Peyer's patch (tissue), 4 donors: ENCODE results near the gene CLDN18. TPM values are rescaled to one million over a fixed set of nuclear protein-coding genes. Genes with fewer than 3 reads are reported as not detected.

Experiments used
- DNase-seq, 3 donors: peaks; one replicate each; pipeline ENCODE4 v3.0.0-alpha.2; 2017 to 2019
- H3K27ac ChIP-seq, 4 donors: fragments of 200-600 bp; sonication (generic); one replicate each; pipeline ENCODE4 v1.5.1; 2016 to 2019
- H3K27me3 ChIP-seq, 2 donors: fragments of 200-600 bp; sonication (generic); one replicate each; pipeline ENCODE4 v1.5.1; 2019
- H3K36me3 ChIP-seq, 3 donors: fragments of 200-600 bp; sonication (generic); one replicate each; pipeline ENCODE4 v1.5.1; 2016 to 2019
- H3K4me1 ChIP-seq, 4 donors: fragments of 200-600 bp; sonication (generic); one replicate each; pipeline ENCODE4 v1.5.1; 2016 to 2019
- H3K4me3 ChIP-seq, 4 donors: fragments of 200-600 bp; sonication (generic); 1 replicate in 3 of 4; 2 replicates in 1 of 4; pipeline ENCODE4 v1.5.1; 2016 to 2019; ENCODE audit warnings: mild to moderate bottlenecking in 1 of 4
- H3K9me3 ChIP-seq, 4 donors: fragments of 200-600 bp; sonication (generic); one replicate each; pipeline ENCODE4 v1.5.1; 2016 to 2019; ENCODE audit warnings: mild to moderate bottlenecking in 1 of 4
- POLR2A ChIP-seq, 2 donors: fragments of 450-650 bp; IDR thresholded peaks; one replicate each; pipeline ENCODE4 v1.5.1; 2017; ENCODE audit warnings: antibody characterized with exemption in 2 of 2, mild to moderate bottlenecking in 2 of 2, moderate library complexity in 2 of 2
- total RNA-seq, 4 donors: library from RNA; depleted of rRNA; stranded (reverse); fragments of >200 nt; gene quantifications; one replicate each; pipeline ENCODE4 v1.1.0, GENCODE V29; 2016
- TF ChIP-seq, protein P1 (sequence below), 6 experiments: fragments of 450-650 bp in 4 of 6; fragments of 200-600 bp in 2 of 6; sonication (generic) in 1 of 6; IDR thresholded peaks; one replicate each; pipeline ENCODE4 v1.5.1; 2017 to 2019; ENCODE audit warnings: antibody characterized with exemption in 6 of 6, mild to moderate bottlenecking in 3 of 6, moderate library complexity in 1 of 6

The CLDN18 gene
- total RNA-seq, 4 donors from 2014 or later: not detected

DNA sequence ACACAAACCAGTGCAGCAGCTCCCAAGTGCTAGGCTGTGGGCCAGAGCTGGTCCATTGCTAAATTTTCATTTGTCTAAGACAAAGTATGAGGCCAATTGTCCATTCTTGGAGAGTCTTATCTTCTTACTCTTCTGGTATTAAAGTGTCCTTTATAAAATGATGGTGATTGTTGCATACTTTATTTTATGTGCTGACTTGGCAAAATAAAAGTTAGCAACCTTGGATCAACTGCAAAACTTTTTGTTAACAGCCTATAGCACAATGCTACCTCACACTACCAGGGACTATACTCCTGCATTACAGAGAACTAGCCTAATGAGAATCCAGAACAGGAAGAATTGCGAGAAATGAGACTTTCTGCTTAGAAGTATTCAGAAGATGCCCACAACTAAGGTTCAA, 44.1 kb downstream of the CLDN18 start:
- H3K36me3 ChIP-seq: no peaks in the 10 kb centered on the region
- DNase-seq: no peak
- H3K9me3 ChIP-seq: no peaks in the 10 kb centered on the region
- H3K4me3 ChIP-seq: no peak overlapping the region
- H3K4me1 ChIP-seq: no peaks in the 10 kb centered on the region
- H3K27me3 ChIP-seq: no peaks in the 10 kb centered on the region
- H3K27ac ChIP-seq: no peak overlapping the region
- TF ChIP-seq POLR2A (IDR thresholded peaks at IDR 0.05): no peak
- TF ChIP-seq, protein P1, sequence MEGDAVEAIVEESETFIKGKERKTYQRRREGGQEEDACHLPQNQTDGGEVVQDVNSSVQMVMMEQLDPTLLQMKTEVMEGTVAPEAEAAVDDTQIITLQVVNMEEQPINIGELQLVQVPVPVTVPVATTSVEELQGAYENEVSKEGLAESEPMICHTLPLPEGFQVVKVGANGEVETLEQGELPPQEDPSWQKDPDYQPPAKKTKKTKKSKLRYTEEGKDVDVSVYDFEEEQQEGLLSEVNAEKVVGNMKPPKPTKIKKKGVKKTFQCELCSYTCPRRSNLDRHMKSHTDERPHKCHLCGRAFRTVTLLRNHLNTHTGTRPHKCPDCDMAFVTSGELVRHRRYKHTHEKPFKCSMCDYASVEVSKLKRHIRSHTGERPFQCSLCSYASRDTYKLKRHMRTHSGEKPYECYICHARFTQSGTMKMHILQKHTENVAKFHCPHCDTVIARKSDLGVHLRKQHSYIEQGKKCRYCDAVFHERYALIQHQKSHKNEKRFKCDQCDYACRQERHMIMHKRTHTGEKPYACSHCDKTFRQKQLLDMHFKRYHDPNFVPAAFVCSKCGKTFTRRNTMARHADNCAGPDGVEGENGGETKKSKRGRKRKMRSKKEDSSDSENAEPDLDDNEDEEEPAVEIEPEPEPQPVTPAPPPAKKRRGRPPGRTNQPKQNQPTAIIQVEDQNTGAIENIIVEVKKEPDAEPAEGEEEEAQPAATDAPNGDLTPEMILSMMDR (IDR thresholded peaks at IDR 0.05): no peak

DNA sequence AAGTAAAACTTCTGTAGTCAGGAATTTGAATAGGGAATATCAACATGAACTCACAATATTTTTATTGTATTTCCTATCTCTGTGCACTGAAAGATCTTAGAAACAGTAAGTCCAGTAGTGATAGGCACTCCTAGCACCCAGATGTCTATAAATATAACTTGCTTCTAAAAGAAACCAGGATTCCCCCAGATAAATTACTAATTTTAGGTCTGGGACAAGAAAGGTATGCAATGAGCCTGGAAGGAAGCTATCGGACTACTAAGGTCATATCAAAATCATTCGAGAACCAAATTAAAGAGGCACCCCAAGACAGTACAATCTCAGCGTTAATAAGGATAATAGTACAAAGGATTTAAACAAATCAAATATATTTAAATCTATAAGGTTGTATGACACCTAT, 47.4 kb downstream of the CLDN18 start:
- H3K27ac ChIP-seq: no peak overlapping the region
- TF ChIP-seq, protein P1 (IDR thresholded peaks at IDR 0.05): no peak
- no peak for TF ChIP-seq POLR2A (IDR thresholded peaks at IDR 0.05)
- DNase-seq: no peak

DNA sequence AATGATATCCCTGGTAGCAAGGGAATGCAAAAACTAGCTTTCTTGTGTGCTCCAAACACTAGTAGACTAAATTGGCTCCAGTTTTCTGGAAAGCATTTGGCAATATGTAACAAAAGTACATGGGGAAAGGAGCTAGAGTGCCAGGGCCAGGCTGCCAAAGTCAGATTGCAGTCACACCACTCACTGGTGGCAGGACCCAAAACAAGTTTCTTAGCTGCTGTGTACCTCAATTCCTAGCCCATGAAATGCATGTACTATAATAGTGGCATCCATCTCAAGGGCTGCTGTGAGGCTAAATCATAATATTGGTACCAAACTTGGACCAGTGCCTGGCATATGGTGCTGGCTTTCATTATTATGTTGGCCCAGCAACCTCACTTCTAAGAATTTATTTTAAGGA, 49.3 kb downstream of the CLDN18 start:
- H3K9me3 ChIP-seq: no peaks in the 10 kb centered on the region
- TF ChIP-seq POLR2A (IDR thresholded peaks at IDR 0.05): no peak
- TF ChIP-seq, protein P1 (IDR thresholded peaks at IDR 0.05): no peak
- H3K4me3 ChIP-seq: no peak overlapping the region
- no peak overlapping the region for H3K27ac ChIP-seq
- H3K36me3 ChIP-seq: no peaks in the 10 kb centered on the region
- DNase-seq: no peak
- no peaks in the 10 kb centered on the region for H3K4me1 ChIP-seq
- H3K27me3 ChIP-seq: no peaks in the 10 kb centered on the region

More for the DNA sequence above, 47.4 kb downstream of the CLDN18 start:
- no peak overlapping the region for H3K4me3 ChIP-seq
- no peaks in the 10 kb centered on the region for H3K4me1 ChIP-seq
- no peaks in the 10 kb centered on the region for H3K9me3 ChIP-seq
- H3K27me3 ChIP-seq: no peaks in the 10 kb centered on the region
- no peaks in the 10 kb centered on the region for H3K36me3 ChIP-seq

DNA sequence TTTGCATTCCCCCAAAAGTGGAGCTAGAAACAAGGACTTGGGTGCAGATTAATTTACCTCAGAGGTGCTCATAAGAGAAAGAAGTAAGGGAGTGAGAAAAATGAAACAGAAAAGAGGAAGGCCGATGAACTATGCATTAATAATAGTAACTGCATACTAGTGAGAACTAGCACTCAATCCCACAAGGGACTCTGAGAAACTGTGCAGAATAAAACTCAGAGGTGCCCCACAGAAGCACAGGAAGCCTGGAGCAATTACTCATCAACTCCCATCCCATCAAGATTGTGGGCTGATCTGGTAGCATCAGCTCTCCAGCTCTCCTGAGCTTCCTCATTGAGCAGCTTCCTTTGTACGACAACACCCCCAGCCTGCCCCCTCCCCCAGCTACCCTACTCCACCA, 50.8 kb downstream of the CLDN18 start:
- Histone ChIP-seq H3K4me1 (no peaks in the 10 kb centered on the region), H3K27ac (no peak overlapping the region), H3K27me3 (no peaks in the 10 kb centered on the region), H3K36me3 (no peaks in the 10 kb centered on the region), H3K9me3 (no peaks in the 10 kb centered on the region), H3K4me3 (no peak overlapping the region)
- DNase-seq: no peak
- no peak for TF ChIP-seq POLR2A (IDR thresholded peaks at IDR 0.05)
- TF ChIP-seq, protein P1 (IDR thresholded peaks at IDR 0.05): no peak

DNA sequence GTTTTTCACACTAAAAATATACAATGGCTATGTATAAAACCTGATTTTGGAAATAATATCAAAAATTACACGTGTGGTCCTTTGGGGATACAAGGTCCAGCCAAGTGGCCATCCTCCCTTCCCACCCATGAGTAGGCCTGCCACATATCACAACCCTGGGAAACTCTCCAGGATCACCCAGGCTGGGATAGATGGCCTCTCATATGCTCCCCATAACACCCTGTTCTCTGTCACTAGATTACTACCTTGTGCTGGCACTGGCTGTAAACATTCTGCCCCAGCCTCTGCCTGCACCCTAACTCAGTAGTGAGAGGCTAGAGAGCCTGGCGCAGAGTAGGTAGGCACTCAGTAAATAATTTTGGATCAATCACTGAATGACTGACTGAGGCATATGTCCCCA, 52.1 kb downstream of the CLDN18 start:
- Histone ChIP-seq H3K9me3 (no peaks in the 10 kb centered on the region), H3K27ac (no peak overlapping the region), H3K27me3 (no peaks in the 10 kb centered on the region), H3K4me1 (no peaks in the 10 kb centered on the region), H3K36me3 (no peaks in the 10 kb centered on the region), H3K4me3 (no peak overlapping the region)
- no peak for DNase-seq
- TF ChIP-seq, protein P1 (IDR thresholded peaks at IDR 0.05): no peak
- TF ChIP-seq POLR2A (IDR thresholded peaks at IDR 0.05): no peak

DNA sequence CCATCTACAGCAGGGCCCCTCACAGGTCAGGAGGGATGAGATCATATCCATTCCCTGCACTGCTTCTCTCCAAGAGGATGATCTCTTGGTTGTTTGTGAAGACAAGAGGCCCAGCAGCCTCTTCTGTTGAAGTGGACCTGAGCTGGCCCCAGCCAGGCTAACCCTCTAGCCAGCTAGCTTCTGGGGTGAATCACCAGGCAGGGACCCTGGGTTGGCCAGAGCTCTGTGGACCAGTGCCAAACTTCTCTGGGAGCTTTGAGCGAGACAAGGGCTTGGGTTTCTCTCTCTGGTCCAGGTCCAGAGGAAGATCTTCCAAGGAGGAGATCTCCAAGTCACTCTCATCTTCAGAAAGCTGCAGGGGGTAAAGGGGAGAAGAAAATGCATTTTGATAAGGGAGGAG, 52.7 kb downstream of the CLDN18 start:
- Histone ChIP-seq H3K9me3 (no peaks in the 10 kb centered on the region), H3K4me3 (no peak overlapping the region), H3K4me1 (no peaks in the 10 kb centered on the region), H3K27me3 (no peaks in the 10 kb centered on the region), H3K27ac (no peak overlapping the region), H3K36me3 (no peaks in the 10 kb centered on the region)
- TF ChIP-seq, protein P1 (IDR thresholded peaks at IDR 0.05): no peak
- TF ChIP-seq POLR2A (IDR thresholded peaks at IDR 0.05): no peak
- DNase-seq: no peak
